Endometrial microvascular endothelial cells (primary cell): Measurements from ENCODE around the gene CEP162. TPM values are rescaled to one million over a fixed set of nuclear protein-coding genes. Genes with fewer than 3 reads are reported as not detected.
"Not testable (repeated sequence)": the region's sequence is repeated elsewhere in the genome, so short reads cannot be mapped to it uniquely, and the experiment has no call there.

Experiments used
- in situ Hi-C: cut with HindIII; loops from 2 replicates; pipeline ENCODE4 v1.10.0; 2017; ENCODE audit warnings: low sequenced_read_pairs, low pct_unique_long_range_greater_than_20kb; ENCODE audit errors: inconsistent ontology term
- total RNA-seq: library from RNA; depleted of rRNA; stranded (reverse); fragments of >200 nt; gene quantifications from one replicate; pipeline ENCODE4 v1.2.3, GENCODE V29; 2015; ENCODE audit errors: inconsistent ontology term

The CEP162 gene
- total RNA-seq, 1 donor from 2014 or later = 3.9 TPM

DNA sequence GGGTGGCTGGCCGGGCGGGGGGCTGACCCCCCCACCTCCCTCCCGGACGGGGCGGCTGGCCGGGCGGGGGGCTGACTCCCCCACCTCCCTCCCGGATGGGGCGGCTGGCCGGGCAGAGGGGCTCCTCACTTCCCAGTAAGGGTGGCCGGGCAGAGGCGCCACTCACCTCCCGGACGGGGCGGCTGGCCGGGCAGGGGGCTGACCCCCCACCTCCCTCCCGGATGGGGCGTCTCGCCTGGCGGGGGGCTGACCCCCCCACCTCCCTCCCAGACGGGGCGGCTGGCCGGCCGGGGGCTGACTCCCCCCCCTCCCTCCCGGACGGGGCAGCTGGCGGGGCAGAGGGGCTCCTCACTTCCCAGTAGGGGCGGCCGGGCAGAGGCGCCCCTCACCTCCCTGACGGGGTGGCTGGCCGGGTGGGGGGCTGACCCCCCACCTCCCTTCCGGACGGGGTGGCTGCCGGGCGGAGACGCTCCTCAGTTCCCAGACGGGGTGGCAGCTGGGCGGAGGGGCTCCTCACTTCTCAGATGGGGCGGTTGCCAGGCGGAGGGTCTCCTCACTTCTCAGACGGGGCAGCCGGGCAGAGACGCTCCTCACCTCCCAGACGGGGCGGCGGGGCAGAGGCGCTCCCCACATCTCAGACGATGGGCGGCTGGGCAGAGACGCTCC lies 17.1 kb upstream of the CEP162 start:
- in situ Hi-C loops = not testable (repeated sequence)

DNA sequence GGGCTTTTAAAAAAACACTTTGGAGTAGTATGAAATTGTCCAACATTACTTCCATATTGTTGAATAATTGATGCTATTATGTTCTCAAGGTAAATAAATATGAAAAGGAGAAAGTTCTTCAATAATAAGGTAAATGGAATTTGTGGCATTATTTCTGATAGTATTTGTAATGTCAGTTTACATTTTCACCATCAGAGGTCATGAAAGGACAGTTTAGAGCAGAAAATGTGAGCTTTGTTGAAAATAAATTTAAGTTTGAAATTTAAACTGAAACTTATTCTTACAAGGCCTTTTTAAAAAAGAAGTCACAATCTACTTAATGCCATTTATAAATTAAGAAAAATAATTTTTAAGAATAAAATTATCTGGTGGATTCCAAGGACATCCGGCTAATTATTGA lies 15.8 kb upstream of the CEP162 start:
- in situ Hi-C loops = no loop called here

DNA sequence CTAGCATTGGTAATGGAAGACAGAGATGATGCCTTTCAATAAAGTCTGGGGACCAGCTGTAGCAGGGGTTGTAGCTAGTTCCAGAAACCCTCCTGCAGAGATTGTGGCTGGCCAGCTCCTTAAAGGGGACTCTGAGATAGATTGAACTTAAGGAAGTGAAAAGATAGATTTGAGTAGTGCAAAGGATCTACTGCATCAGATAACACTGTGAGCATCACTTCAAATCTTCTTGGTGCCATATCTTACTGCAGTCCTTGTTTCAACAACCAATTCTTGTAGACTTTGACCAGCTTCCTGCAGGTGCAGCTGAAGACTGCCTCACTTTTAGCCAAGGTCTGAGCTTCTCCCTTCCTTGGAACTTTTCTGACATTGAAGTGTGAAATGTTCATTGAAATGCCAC lies 14.8 kb upstream of the CEP162 start:
- in situ Hi-C loops = no loop called here

- in situ Hi-C loops = no loop called here
Measured at GRCh38 chr6:84228198-84228543, 728 bp upstream of the CEP162 start.

DNA sequence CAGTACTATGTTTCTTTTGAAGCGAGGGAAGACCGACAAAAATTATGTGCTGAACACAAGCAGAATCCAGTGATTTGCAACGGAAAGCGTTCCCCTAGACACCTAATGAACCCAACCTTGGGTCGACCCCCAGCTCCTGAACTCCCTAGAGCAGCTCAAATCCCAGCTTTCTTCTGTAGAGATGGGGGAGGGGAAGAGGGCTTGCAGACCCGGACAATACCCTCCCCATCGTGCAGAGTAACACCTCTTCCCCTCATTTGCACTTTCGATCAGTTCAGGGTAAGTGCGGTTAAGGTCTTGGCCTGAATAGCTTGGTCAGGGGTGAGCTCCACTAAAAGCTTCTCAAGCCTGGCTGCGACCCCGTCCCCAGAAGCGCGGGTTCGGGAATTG lies 404 bp downstream of the CEP162 start:
- in situ Hi-C loops = no loop called here

DNA sequence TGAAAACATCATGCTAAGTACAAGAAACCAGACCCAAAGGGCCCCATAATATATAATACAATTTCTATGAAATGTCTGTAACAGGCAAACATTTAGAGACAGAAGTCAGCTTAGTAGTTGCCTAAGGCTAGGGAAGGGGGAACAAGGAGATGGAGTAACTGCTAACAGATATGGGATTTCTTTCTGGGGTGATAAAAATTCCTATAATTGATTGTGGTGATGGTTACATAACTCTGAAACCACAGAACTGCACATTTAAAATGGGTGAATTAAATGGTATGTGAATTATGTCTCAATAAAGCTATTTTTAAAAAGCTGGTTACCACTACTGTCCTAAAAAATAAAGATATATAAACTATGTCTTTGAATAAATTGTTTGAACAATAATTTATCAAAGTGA lies 3.2 kb downstream of the CEP162 start:
- in situ Hi-C loops = no loop called here

- in situ Hi-C loops = not testable (repeated sequence)
Measured at GRCh38 chr6:84223608-84224007, 3.8 kb downstream of the CEP162 start.

DNA sequence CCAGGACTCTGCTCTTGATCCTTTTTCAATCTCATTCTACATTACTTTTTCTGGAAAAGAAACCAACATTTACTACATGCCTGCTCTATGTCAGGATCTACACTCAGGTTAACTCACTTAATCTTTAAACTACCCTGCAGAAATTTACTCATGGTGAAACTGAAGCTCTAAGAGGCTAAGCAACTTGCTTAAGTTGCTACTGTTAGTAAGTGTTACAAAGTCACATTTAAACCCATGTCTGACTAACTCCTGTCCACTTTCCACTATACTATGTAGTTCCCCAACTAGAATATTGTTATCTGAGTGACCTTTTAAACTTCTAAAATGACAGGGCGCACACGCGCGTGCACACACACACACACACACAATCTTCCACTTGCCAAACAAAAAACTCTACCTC lies 5.0 kb downstream of the CEP162 start:
- in situ Hi-C loops = no loop called here

GRCh38 chr6:84220809-84221409 lies 6.5 kb downstream of the CEP162 start:
- in situ Hi-C loops = no loop called here

- in situ Hi-C loops = no loop called here
Measured at GRCh38 chr6:84218091-84218490, 9.4 kb downstream of the CEP162 start.

DNA sequence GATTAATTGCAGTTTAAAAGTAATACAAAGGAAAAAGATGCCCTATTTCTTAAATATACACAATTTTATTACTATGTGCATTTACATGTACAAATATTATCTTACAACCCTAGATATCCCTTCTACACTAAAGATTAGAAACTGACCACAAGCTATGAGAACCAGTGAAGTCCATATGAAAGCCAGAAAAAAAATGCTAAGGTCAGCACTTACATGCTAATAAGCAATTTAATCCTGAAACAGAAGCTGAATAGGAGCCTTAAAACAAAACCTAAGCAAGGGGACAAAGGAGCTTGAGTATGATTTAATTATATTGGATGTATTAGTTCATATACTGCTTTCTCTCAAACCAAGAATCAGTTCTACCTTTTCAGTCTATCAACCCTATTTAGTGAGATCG lies 14.2 kb downstream of the CEP162 start:
- in situ Hi-C loops = no loop called here

- in situ Hi-C loops = no loop called here
Measured at GRCh38 chr6:84204011-84204410, 23.4 kb downstream of the CEP162 start.

GRCh38 chr6:84199987-84200386 lies 27.5 kb downstream of the CEP162 start:
- in situ Hi-C loops = not testable (repeated sequence)

DNA sequence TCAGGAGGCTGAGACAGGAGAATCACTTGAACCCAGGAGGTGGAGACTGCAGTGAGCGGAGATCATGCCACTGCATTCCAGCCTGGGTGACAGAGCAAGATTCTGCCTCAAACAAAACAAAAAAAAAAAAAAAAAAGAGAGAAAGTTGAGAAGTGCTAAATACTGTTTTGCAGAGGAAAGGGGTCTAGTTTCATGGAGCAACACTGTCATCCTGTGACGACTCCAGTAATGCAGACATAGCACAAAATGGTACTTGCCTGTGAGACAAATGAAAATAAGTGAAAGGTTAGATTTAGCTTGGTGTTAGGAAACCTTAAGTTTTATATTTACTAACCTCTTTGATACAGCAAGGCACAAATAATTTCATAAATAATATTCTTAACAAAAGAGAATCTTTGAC lies 29.7 kb downstream of the CEP162 start:
- in situ Hi-C loops = no loop called here

DNA sequence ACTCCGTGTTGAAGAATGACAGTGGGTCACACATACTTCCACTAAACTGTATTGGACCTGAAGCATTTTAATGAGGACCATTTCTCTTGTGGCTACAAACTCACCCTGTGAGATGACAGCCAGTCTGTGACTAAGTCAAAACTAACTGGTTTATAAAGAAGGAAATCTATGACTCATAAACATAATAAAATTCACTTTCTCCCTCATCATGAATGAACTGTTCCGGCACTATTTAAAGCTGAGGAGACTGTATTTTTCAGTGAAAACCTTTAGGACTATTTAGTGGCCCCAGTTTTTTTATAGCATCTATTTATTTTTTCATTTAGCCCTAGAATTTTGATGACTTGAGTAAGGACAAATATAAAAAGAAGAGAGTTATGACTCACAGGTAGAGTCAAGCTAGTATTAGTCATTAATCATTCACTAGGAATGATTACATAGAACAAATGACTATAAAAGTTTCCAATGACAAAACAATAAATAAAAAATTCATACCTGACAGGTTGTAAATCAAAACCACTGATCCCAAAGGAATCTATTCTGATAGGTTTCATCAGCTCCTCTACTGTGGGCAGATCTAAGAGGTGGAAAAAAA lies 34.2 kb downstream of the CEP162 start:
- in situ Hi-C loops = no loop called here

DNA sequence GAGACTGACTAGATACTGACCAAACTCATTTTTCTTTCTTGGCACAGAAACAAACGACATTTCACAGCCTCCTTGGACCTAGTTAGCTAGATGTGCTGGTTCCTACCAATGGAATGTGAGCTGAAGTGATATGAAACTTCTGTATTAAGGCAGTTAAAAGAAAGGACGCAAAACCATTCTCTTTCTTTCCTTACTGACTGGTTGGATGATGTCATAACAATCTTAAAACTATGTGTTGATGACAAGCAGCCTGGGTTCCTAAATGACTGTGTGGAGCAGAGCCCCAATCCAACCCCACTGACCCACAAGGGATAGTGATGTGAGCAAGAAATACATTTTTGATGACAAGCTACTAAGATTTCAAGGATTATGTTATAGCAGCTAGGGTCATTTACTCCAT lies 35.6 kb downstream of the CEP162 start:
- in situ Hi-C loops = no loop called here

DNA sequence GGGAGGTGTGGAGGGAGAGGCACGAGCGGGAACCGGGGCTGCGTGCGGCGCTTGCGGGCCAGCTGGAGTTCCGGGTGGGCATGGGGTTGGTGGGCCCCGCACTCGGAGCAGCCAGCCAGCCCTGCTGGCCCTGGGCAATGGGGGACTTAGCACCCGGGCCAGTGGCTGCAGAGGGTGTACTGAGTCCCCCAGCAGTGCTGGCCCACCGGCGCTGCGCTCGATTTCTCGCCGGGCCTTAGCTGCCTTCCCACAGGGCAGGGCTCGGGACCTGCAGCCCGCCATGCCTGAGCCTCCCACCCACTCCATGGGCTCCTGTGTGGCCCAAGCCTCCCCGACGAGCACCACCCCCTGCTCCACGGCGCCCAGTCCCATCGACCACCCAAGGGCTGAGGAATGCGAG lies 38.1 kb downstream of the CEP162 start:
- in situ Hi-C loops = not testable (repeated sequence)

DNA sequence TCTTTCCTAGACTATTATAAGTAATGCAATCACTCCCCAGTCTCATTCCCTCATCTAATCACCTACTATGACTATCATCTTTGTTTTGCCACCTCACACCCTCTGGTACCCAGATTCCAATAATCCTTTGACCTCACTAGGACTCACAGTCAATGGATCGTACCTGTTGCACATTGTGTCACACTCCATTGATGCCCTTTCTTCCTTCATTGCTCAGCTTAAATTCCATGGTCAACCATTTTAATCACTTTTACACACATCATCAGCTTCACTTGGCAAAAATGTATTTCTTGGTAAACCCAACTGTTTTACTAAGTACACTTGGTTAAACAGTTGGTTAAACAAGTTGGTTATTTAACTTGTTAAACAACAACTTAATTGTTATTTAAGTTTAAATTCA lies 44.0 kb downstream of the CEP162 start:
- in situ Hi-C loops = no loop called here

GRCh38 chr6:84182001-84182400 lies 45.4 kb downstream of the CEP162 start:
- in situ Hi-C loops = no loop called here

GRCh38 chr6:84177241-84177640 lies 50.2 kb downstream of the CEP162 start:
- in situ Hi-C loops = no loop called here

DNA sequence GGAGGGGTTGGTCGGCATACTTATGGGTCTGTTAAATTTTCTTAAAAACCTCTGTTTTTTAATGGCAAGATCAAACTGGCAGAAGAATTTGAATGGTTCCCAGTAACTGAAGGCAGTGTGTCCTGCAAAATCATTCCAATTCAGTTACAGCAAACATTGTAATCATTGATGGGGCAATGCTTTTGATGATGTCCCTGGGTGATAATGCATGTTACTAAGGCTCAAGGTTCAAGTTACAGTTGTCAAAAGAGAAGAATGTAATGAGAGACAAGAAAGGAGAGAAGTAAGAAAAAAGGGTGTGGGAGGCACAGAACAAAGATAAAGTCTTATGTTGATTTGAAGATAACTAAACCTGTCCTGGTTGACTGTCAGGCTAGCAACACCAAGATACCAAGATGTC lies 54.9 kb downstream of the CEP162 start:
- in situ Hi-C loops = no loop called here
